ENCODE data around the gene PRKCA.
"Not testable (repeated sequence)": the region's sequence is repeated elsewhere in the genome, so short reads cannot be mapped to it uniquely, and the experiment has no call there.

The PRKCA gene

GRCh38 chr17:66301864-66302741, at the start of gene PRKCA:
TSS of gene PRKCA (plus strand) at chr17:66302613.
- DNase-seq, result peak; percentile 49

GRCh38 chr17:66253458-66253857, 49.0 kb upstream of the PRKCA start:
- DNase-seq, result not testable (repeated sequence)

GRCh38 chr17:66255112-66255511, 47.3 kb upstream of the PRKCA start:
- DNase-seq, result peak; percentile 72

GRCh38 chr17:66255527-66255971, 46.9 kb upstream of the PRKCA start:
- peak; percentile 11 for DNase-seq

GRCh38 chr17:66260275-66260674, 42.1 kb upstream of the PRKCA start:
- no peak for DNase-seq

GRCh38 chr17:66260688-66261087, 41.7 kb upstream of the PRKCA start:
- no peak for DNase-seq

GRCh38 chr17:66262767-66263166, 39.6 kb upstream of the PRKCA start:
- DNase-seq, result no peak

- DNase-seq, result no peak
These were observed 37.7 kb upstream of the PRKCA start for GRCh38 chr17:66264696-66265095.

GRCh38 chr17:66268247-66268927, 34.0 kb upstream of the PRKCA start:
- no peak for DNase-seq

- DNase-seq, result no peak
These were observed 32.3 kb upstream of the PRKCA start for GRCh38 chr17:66270106-66270505.

- no peak for DNase-seq
These were observed 30.9 kb upstream of the PRKCA start for GRCh38 chr17:66271512-66271911.

- no peak for DNase-seq
These were observed 29.4 kb upstream of the PRKCA start for GRCh38 chr17:66272811-66273585.

- no peak for DNase-seq
These were observed 28.9 kb upstream of the PRKCA start for GRCh38 chr17:66273586-66273848.

GRCh38 chr17:66275651-66276050, 26.8 kb upstream of the PRKCA start:
- DNase-seq, result no peak

- DNase-seq, result no peak
These were observed 26.0 kb upstream of the PRKCA start for GRCh38 chr17:66276328-66276937.

- no peak for DNase-seq
These were observed 25.2 kb upstream of the PRKCA start for GRCh38 chr17:66277191-66277590.

- no peak for DNase-seq
These were observed 20.6 kb upstream of the PRKCA start for GRCh38 chr17:66281661-66282369.

- DNase-seq, result no peak
These were observed 19.0 kb upstream of the PRKCA start for GRCh38 chr17:66283296-66283934.

GRCh38 chr17:66283971-66284370, 18.4 kb upstream of the PRKCA start:
- no peak for DNase-seq

GRCh38 chr17:66285149-66285548, 17.3 kb upstream of the PRKCA start:
- DNase-seq, result no peak

GRCh38 chr17:66287911-66288310, 14.5 kb upstream of the PRKCA start:
- no peak for DNase-seq

- DNase-seq, result no peak
These were observed 12.2 kb upstream of the PRKCA start for GRCh38 chr17:66290101-66290722.

All from CD4-positive, alpha-beta T cell treated with Interleukin-4 for 4 hours (primary cell).